GM18517 (cell line): ENCODE results near the gene TMEM234.
A peak's percentile ranks its signal among the peaks of the same experiment; 100 is the strongest.
"Not testable (repeated sequence)": the region's sequence is repeated elsewhere in the genome, so short reads cannot be mapped to it uniquely, and the experiment has no call there.

Source experiments
- ATAC-seq: cut with Tn5 transposase; IDR thresholded peaks from one replicate; pipeline ENCODE4 v1.9.1; 2021; ENCODE audit warnings: mild to moderate bottlenecking, moderate library complexity; ENCODE audit not compliant: unreplicated experiment

The TMEM234 gene

GRCh38 chr1:32221980-32222755 is at the start of gene TMEM234, which contains the start of gene EIF3I:
Gene TMEM234, minus strand, starts transcription at chr1:32222353. Its CDS starts 31 bp downstream, at chr1:32222322.
Gene EIF3I, plus strand, starts transcription at chr1:32222407. Its CDS starts 35 bp downstream, at chr1:32222442.
- ATAC-seq, result peak; percentile 82

- ATAC-seq, result no peak
Observed at GRCh38 chr1:32269744-32270143, 47.6 kb upstream of the TMEM234 start.

- no peak for ATAC-seq
Observed at GRCh38 chr1:32266921-32267591, 44.9 kb upstream of the TMEM234 start.

GRCh38 chr1:32265846-32266245 is 43.7 kb upstream of the TMEM234 start:
- no peak for ATAC-seq

- no peak for ATAC-seq
Observed at GRCh38 chr1:32263744-32264143, 41.6 kb upstream of the TMEM234 start.

- not testable (repeated sequence) for ATAC-seq
Observed at GRCh38 chr1:32263236-32263593, 41.1 kb upstream of the TMEM234 start.

- no peak for ATAC-seq
Observed at GRCh38 chr1:32257227-32257508, 35.0 kb upstream of the TMEM234 start.

GRCh38 chr1:32256473-32257226 is 34.5 kb upstream of the TMEM234 start:
- no peak for ATAC-seq

- no peak for ATAC-seq
Observed at GRCh38 chr1:32255072-32256071, 33.2 kb upstream of the TMEM234 start.

GRCh38 chr1:32250893-32251716 is 29.0 kb upstream of the TMEM234 start, which contains the start of gene LCK:
Gene LCK, plus strand, starts transcription at chr1:32251265. Its CDS starts 23,065 bp downstream, at chr1:32274330.
- ATAC-seq, result no peak

- ATAC-seq, result peak; percentile 54
Observed at GRCh38 chr1:32249831-32250525, 27.8 kb upstream of the TMEM234 start.

- ATAC-seq, result no peak
Observed at GRCh38 chr1:32247983-32248889, 26.1 kb upstream of the TMEM234 start.

- ATAC-seq, result no peak
Observed at GRCh38 chr1:32247452-32247851, 25.3 kb upstream of the TMEM234 start.

- no peak for ATAC-seq
Observed at GRCh38 chr1:32246888-32247273, 24.7 kb upstream of the TMEM234 start, which contains the start of gene FAM167B. Gene FAM167B, plus strand, starts transcription at chr1:32247222. Its CDS starts 200 bp downstream, at chr1:32247422.

GRCh38 chr1:32242341-32242851 is 20.2 kb upstream of the TMEM234 start:
- no peak for ATAC-seq

GRCh38 chr1:32241001-32241763 is 19.0 kb upstream of the TMEM234 start:
- no peak for ATAC-seq
